Body of pancreas (tissue), 4 donors: Measurements from ENCODE around the gene GPR143.

Experiments used
- CTCF ChIP-seq, 7 experiments: fragments of 450-650 bp in 4 of 7; fragments of 200-600 bp in 3 of 7; sonication (generic) in 3 of 7; IDR thresholded peaks; one replicate each; pipeline ENCODE4 v1.5.1; 2016 to 2019; ENCODE audit warnings: antibody characterized with exemption in 7 of 7
- POLR2A ChIP-seq, 3 donors: fragments of 450-650 bp; IDR thresholded peaks; one replicate each; pipeline ENCODE4 v1.6.1; 2016; ENCODE audit warnings: antibody characterized with exemption in 3 of 3, mild to moderate bottlenecking in 2 of 3

- TF ChIP-seq CTCF (IDR thresholded peaks at IDR 0.05), result no peak
- TF ChIP-seq POLR2A (IDR thresholded peaks at IDR 0.05), result no peak
Measured at GRCh38 chrX:9710332-9710731, 55.3 kb downstream of the GPR143 start.
